Vagina (tissue), 2 donors: ENCODE results near the gene ACOX3. TPM values are rescaled to one million over a fixed set of nuclear protein-coding genes. Genes with fewer than 3 reads are reported as not detected.

Source experiments
- DNase-seq, 2 donors: peaks; one replicate each; pipeline ENCODE4 v3.0.0-alpha.2; 2017; ENCODE audit errors: extremely low spot score in 2 of 2
- H3K27ac ChIP-seq: fragments of 200-600 bp; sonication (generic); one replicate; pipeline ENCODE4 v1.5.1; 2019
- H3K27me3 ChIP-seq: fragments of 200-600 bp; sonication (generic); one replicate; pipeline ENCODE4 v1.5.1; 2019
- H3K36me3 ChIP-seq, 2 donors: fragments of 200-600 bp; sonication (generic); one replicate each; pipeline ENCODE4 v1.5.1; 2017 to 2019
- H3K4me1 ChIP-seq: fragments of 200-600 bp; sonication (generic); one replicate; pipeline ENCODE4 v1.5.1; 2019
- H3K4me3 ChIP-seq, 2 donors: fragments of 200-600 bp; sonication (generic); 1 replicate in 1 of 2; 2 replicates in 1 of 2; pipeline ENCODE4 v1.5.1; 2016 to 2019
- H3K9me3 ChIP-seq: fragments of 200-600 bp; sonication (generic); one replicate; pipeline ENCODE4 v1.5.1; 2019
- POLR2A ChIP-seq, 2 donors: fragments of 450-650 bp; IDR thresholded peaks; one replicate each; pipeline ENCODE4 v1.6.1; 2017; ENCODE audit warnings: antibody characterized with exemption in 2 of 2, mild to moderate bottlenecking in 2 of 2, moderate library complexity in 2 of 2
- POLR2AphosphoS5 ChIP-seq, 2 donors: sonication (generic); formaldehyde crosslinking; IDR thresholded peaks; one replicate each; pipeline ENCODE4 v1.9.0; 2017; ENCODE audit warnings: antibody characterized with exemption in 2 of 2, mild to moderate bottlenecking in 2 of 2, low read depth in 1 of 2; ENCODE audit not compliant: insufficient read depth in 1 of 2
- intact Hi-C: fragments of 100-400 bp; cut with DNase I; formaldehyde crosslinking; loops from one replicate; pipeline ENCODE4 v1.15.1; 2023
- total RNA-seq: library from RNA; depleted of rRNA; stranded (reverse); fragments of >200 nt; gene quantifications from one replicate; pipeline ENCODE4 v1.2.3, GENCODE V29; 2016
- TF ChIP-seq, protein P1 (sequence below), 3 experiments: fragments of 450-650 bp in 2 of 3; fragments of 200-600 bp in 1 of 3; sonication (generic) in 1 of 3; IDR thresholded peaks; one replicate each; pipeline ENCODE4 v1.5.1; 2017 to 2019; ENCODE audit warnings: antibody characterized with exemption in 3 of 3, mild to moderate bottlenecking in 2 of 3, moderate library complexity in 2 of 3

Gene ACOX3
- total RNA-seq, 1 donor from 2014 or later = 46.9 TPM

- TF ChIP-seq POLR2A (IDR thresholded peaks at IDR 0.05) (no peak), POLR2AphosphoS5 (IDR thresholded peaks at IDR 0.05; ENCODE audit: insufficient read depth in 1 of 2, low read depth in 1 of 2) (no peak)
- TF ChIP-seq, protein P1, sequence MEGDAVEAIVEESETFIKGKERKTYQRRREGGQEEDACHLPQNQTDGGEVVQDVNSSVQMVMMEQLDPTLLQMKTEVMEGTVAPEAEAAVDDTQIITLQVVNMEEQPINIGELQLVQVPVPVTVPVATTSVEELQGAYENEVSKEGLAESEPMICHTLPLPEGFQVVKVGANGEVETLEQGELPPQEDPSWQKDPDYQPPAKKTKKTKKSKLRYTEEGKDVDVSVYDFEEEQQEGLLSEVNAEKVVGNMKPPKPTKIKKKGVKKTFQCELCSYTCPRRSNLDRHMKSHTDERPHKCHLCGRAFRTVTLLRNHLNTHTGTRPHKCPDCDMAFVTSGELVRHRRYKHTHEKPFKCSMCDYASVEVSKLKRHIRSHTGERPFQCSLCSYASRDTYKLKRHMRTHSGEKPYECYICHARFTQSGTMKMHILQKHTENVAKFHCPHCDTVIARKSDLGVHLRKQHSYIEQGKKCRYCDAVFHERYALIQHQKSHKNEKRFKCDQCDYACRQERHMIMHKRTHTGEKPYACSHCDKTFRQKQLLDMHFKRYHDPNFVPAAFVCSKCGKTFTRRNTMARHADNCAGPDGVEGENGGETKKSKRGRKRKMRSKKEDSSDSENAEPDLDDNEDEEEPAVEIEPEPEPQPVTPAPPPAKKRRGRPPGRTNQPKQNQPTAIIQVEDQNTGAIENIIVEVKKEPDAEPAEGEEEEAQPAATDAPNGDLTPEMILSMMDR (IDR thresholded peaks at IDR 0.05) = no peak
- Histone ChIP-seq H3K36me3 (no peaks in the 10 kb centered on the region), H3K4me3 (no peak overlapping the region), H3K27ac (no peak overlapping the region), H3K4me1 (peaks cover under 1% of the 10 kb centered on the region), H3K9me3 (no peaks in the 10 kb centered on the region), H3K27me3 (no peaks in the 10 kb centered on the region)
- DNase-seq = no peak
- intact Hi-C loops = no loop called here
Measured at GRCh38 chr4:8325291-8325973, 115.1 kb downstream of the ACOX3 start.

- DNase-seq = peak; percentile 74 to 88
- peaks cover 7% of the 10 kb centered on the region for H3K4me1 ChIP-seq
- H3K9me3 ChIP-seq = no peaks in the 10 kb centered on the region
- no peaks in the 10 kb centered on the region for H3K27me3 ChIP-seq
- TF ChIP-seq POLR2A (IDR thresholded peaks at IDR 0.05) (no peak), POLR2AphosphoS5 (IDR thresholded peaks at IDR 0.05; ENCODE audit: insufficient read depth in 1 of 2, low read depth in 1 of 2) (no peak)
- TF ChIP-seq, protein P1 (IDR thresholded peaks at IDR 0.05) = no peak
- no peaks in the 10 kb centered on the region for H3K36me3 ChIP-seq
- H3K4me3 ChIP-seq = no peak overlapping the region
- intact Hi-C loops = no loop called here
- no peak overlapping the region for H3K27ac ChIP-seq
Measured at GRCh38 chr4:8324640-8325239, 115.8 kb downstream of the ACOX3 start.

- Histone ChIP-seq H3K27ac (no peak overlapping the region), H3K4me3 (no peak overlapping the region), H3K27me3 (no peaks in the 10 kb centered on the region), H3K36me3 (no peaks in the 10 kb centered on the region), H3K4me1 (peaks cover 12% of the 10 kb centered on the region), H3K9me3 (no peaks in the 10 kb centered on the region)
- intact Hi-C loops = no loop called here
- TF ChIP-seq POLR2AphosphoS5 (IDR thresholded peaks at IDR 0.05; ENCODE audit: insufficient read depth in 1 of 2, low read depth in 1 of 2) (no peak), POLR2A (IDR thresholded peaks at IDR 0.05) (no peak)
- TF ChIP-seq, protein P1 (IDR thresholded peaks at IDR 0.05) = no peak
- peak; percentile 34 to 58 for DNase-seq
Measured at GRCh38 chr4:8323947-8324555, 116.5 kb downstream of the ACOX3 start.

DNA sequence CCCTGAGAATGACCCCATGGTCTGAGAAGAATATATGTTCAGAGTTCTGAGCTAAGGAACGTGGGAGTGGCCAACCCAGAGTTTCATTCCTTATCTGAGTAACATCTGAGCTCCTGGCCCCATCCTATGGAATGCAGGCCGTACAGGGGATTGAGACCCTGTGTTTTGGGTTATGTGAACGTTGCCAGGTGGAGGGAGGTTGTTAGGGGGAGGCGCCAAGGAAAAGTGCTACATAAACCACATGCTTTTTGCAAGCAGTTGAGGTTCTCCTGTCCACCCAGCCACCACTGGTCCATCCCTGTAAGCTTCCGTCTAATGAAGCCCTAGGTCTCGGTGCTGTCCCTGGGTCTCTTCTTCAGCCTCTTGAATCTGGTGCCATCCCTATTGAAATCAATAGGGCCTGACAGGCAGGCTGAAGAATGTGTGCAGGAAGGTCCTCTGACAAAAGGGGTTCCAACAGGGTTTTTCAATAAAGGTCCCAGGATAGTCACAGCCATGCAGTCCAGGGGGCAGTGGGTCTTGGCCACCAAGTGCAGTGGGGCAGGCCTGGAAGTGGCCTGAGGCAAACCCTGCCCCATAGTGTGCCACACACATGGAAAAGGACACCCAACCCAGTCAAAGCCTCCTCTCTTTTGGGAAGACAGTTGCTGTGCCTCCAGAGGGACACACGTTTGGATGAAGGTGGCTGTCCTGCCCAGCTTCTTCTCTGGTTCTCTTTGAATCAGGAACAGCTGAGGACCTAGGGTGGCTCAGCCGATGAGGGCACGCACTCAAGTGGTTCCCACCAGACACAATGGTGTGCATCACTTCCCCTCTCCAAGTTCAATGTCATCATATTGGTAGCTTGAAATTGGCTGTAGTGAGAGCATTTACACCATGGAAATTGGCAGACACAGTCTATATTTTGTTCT is 117.5 kb downstream of the ACOX3 start:
- peak; percentile 74 to 79 for DNase-seq
- TF ChIP-seq, protein P1 (IDR thresholded peaks at IDR 0.05) = no peak
- TF ChIP-seq POLR2AphosphoS5 (IDR thresholded peaks at IDR 0.05; ENCODE audit: insufficient read depth in 1 of 2, low read depth in 1 of 2) = no peak
- TF ChIP-seq POLR2A (IDR thresholded peaks at IDR 0.05) = no peak
- intact Hi-C loops = no loop called here

More for the DNA sequence above, 117.5 kb downstream of the ACOX3 start:
- H3K4me3 ChIP-seq = no peak overlapping the region
- no peak overlapping the region for H3K27ac ChIP-seq
- H3K36me3 ChIP-seq = no peaks in the 10 kb centered on the region
- peaks cover 12% of the 10 kb centered on the region for H3K4me1 ChIP-seq
- H3K27me3 ChIP-seq = no peaks in the 10 kb centered on the region
- H3K9me3 ChIP-seq = no peaks in the 10 kb centered on the region
